ENCODE results near the gene GPR62.
"Not testable (repeated sequence)": the region's sequence is repeated elsewhere in the genome, so short reads cannot be mapped to it uniquely, and the experiment has no call there.

The GPR62 gene, protein sequence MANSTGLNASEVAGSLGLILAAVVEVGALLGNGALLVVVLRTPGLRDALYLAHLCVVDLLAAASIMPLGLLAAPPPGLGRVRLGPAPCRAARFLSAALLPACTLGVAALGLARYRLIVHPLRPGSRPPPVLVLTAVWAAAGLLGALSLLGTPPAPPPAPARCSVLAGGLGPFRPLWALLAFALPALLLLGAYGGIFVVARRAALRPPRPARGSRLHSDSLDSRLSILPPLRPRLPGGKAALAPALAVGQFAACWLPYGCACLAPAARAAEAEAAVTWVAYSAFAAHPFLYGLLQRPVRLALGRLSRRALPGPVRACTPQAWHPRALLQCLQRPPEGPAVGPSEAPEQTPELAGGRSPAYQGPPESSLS

GRCh38 chr3:51955175-51955892 is at the start of gene GPR62:
GPR62 (plus strand) TSS chr3:51955381; CDS start chr3:51955653, 272 bp downstream.
- peaks cover 4% of the 10 kb centered on the region for H3K36me3 Mint-ChIP-seq
- H3K4me3 Mint-ChIP-seq, result peak within 1 kb of the TSS; percentile 31
- DNase-seq (ENCODE audit: low spot score in 2 of 2) (no peak), ATAC-seq (no peak)
- H3K4me1 Mint-ChIP-seq, result peaks cover 5% of the 10 kb centered on the region
- no peaks in the 10 kb centered on the region for H3K9me3 Mint-ChIP-seq
- H3K27ac Mint-ChIP-seq, result no peak within 1 kb of the TSS

DNA sequence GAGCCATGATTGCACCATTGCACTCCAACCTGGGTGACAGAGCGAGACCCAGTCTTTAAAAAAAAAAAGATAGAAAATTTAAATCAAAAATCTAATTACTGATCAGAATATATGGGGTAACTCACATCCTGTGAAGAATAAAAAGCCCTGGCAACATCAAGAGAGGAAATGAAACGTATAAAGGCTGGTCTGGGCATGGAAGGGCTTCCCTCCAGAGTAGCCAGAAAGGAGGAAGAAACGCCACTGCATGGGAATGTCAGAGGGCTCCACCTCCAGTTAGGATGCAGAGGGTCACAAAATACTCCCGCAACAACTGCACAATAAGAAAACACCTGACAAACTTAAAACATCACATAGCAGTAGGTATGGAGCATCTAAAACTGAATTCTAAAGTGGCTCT is 47.2 kb upstream of the GPR62 start:
- peaks cover under 1% of the 10 kb centered on the region for H3K36me3 Mint-ChIP-seq
- no peak overlapping the region for H3K4me3 Mint-ChIP-seq
- peaks cover 2% of the 10 kb centered on the region for H3K4me1 Mint-ChIP-seq
- no peak overlapping the region for H3K27ac Mint-ChIP-seq
- H3K9me3 Mint-ChIP-seq, result peaks cover 13% of the 10 kb centered on the region
- ATAC-seq, result no peak
- DNase-seq (ENCODE audit: low spot score in 2 of 2), result no peak

DNA sequence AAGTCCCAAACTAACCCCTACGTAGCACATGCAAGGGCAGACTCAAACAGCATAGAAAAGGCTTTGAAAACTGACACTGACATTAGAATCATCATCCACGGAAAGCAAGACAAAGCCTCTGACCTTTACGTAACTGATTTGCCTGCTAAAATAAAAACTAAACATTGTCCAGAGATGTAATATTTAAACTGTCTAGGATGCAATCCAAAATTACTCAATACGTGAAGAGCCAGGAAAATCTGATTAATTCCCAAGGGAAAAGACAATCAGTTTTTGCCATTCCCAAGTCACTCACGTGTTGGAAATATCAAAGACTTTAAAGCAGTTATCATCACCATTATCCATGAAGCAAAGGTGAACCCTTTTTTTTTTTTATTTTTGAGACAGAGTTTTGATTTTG is 38.8 kb upstream of the GPR62 start:
- H3K4me3 Mint-ChIP-seq, result no peak overlapping the region
- DNase-seq (ENCODE audit: low spot score in 2 of 2), result no peak
- no peak overlapping the region for H3K27ac Mint-ChIP-seq
- H3K4me1 Mint-ChIP-seq, result no peaks in the 10 kb centered on the region
- ATAC-seq, result no peak
- H3K9me3 Mint-ChIP-seq, result no peaks in the 10 kb centered on the region
- H3K36me3 Mint-ChIP-seq, result no peaks in the 10 kb centered on the region

DNA sequence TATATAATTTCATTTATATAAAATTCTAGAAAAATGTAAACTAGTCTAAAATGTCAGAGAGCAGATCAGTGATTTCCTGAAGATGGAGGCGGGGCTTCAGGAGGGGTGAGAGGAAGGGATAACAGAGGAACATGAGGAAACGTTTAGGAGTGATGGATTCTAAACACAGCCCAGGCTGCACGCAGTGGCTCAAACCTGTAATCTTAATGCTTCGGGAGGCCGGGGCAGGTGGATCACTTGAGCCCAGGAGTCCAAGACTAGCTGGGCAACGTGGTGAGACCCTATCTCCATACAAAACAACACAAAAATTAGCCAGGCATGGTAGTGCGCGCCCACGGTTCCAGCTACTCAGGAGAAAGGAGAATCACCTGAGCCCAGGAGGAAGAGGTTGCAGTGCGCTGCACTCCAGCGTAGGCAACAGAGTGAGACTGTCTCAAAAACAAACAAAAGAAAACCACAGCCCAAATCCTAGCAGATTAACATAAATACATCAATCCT is 34.1 kb upstream of the GPR62 start:
- no peak overlapping the region for H3K4me3 Mint-ChIP-seq

GRCh38 chr3:51927061-51927977 is 27.9 kb upstream of the GPR62 start:
- DNase-seq (ENCODE audit: low spot score in 2 of 2) (peak in 1 of 2 donors; percentile 26), ATAC-seq (no peak)
- no peak overlapping the region for H3K4me3 Mint-ChIP-seq
- H3K4me1 Mint-ChIP-seq, result no peaks in the 10 kb centered on the region
- H3K27ac Mint-ChIP-seq, result no peak overlapping the region
- no peaks in the 10 kb centered on the region for H3K9me3 Mint-ChIP-seq
- H3K36me3 Mint-ChIP-seq, result peaks cover 13% of the 10 kb centered on the region

More for the DNA sequence above, 34.1 kb upstream of the GPR62 start:
- Mint-ChIP-seq H3K27ac (no peak overlapping the region), H3K4me1 (no peaks in the 10 kb centered on the region), H3K36me3 (no peaks in the 10 kb centered on the region), H3K9me3 (no peaks in the 10 kb centered on the region)
- ATAC-seq (no peak), DNase-seq (ENCODE audit: low spot score in 2 of 2) (peak in 1 of 2 donors; percentile 35)

- peak in 1 of 2 donors; percentile 43 for DNase-seq (ENCODE audit: low spot score in 2 of 2)
- H3K4me1 Mint-ChIP-seq, result no peaks in the 10 kb centered on the region
Observed at GRCh38 chr3:51928438-51928837, 26.7 kb upstream of the GPR62 start.

GRCh38 chr3:51928981-51929380 is 26.2 kb upstream of the GPR62 start:
- not testable (repeated sequence) for H3K27ac Mint-ChIP-seq; H3K4me1 Mint-ChIP-seq; H3K9me3 Mint-ChIP-seq; H3K4me3 Mint-ChIP-seq; DNase-seq (ENCODE audit: low spot score in 2 of 2); ATAC-seq
- peaks cover 21% of the 10 kb centered on the region for H3K36me3 Mint-ChIP-seq

More at GRCh38 chr3:51928438-51928837, 26.7 kb upstream of the GPR62 start:
- ATAC-seq, result no peak
- Mint-ChIP-seq H3K27ac (no peak overlapping the region), H3K4me3 (no peak overlapping the region), H3K9me3 (no peaks in the 10 kb centered on the region), H3K36me3 (peaks cover 18% of the 10 kb centered on the region)

- ATAC-seq, result no peak
- no peaks in the 10 kb centered on the region for H3K4me1 Mint-ChIP-seq
Observed at GRCh38 chr3:51929420-51930003, 25.7 kb upstream of the GPR62 start.

DNA sequence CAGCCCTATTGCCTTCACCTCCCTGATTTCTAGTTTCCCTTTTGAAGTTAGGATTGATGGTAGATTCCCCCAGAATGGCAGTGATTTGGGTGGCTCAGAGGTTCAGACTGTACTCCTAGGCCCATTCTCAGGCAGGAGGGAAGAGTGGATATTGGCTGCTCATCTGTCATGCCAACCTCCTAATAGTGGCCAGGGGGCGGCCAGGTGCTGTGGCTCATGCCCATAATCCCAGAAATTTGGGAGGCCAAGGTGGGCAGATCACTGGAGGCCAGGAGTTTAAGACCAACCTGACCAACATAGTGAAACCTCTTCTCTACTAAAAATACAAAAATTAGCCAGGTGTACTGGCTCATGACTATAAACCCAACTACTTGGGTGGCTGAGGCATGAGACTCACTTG is 24.7 kb upstream of the GPR62 start:
- ATAC-seq (no peak), DNase-seq (ENCODE audit: low spot score in 2 of 2) (peak in 1 of 2 donors; percentile 15)
- Mint-ChIP-seq H3K36me3 (peaks cover 35% of the 10 kb centered on the region), H3K9me3 (no peaks in the 10 kb centered on the region), H3K27ac (no peak overlapping the region), H3K4me1 (no peaks in the 10 kb centered on the region), H3K4me3 (no peak overlapping the region)

More at GRCh38 chr3:51929420-51930003, 25.7 kb upstream of the GPR62 start:
- Mint-ChIP-seq H3K27ac (no peak overlapping the region), H3K9me3 (no peaks in the 10 kb centered on the region), H3K36me3 (peaks cover 26% of the 10 kb centered on the region), H3K4me3 (no peak overlapping the region)
- peak in 1 of 2 donors; percentile 38 for DNase-seq (ENCODE audit: low spot score in 2 of 2)

GRCh38 chr3:51931756-51932155 is 23.4 kb upstream of the GPR62 start:
- no peak overlapping the region for H3K4me3 Mint-ChIP-seq
- peak in 1 of 2 donors; percentile 40 for DNase-seq (ENCODE audit: low spot score in 2 of 2)
- H3K27ac Mint-ChIP-seq, result no peak overlapping the region

DNA sequence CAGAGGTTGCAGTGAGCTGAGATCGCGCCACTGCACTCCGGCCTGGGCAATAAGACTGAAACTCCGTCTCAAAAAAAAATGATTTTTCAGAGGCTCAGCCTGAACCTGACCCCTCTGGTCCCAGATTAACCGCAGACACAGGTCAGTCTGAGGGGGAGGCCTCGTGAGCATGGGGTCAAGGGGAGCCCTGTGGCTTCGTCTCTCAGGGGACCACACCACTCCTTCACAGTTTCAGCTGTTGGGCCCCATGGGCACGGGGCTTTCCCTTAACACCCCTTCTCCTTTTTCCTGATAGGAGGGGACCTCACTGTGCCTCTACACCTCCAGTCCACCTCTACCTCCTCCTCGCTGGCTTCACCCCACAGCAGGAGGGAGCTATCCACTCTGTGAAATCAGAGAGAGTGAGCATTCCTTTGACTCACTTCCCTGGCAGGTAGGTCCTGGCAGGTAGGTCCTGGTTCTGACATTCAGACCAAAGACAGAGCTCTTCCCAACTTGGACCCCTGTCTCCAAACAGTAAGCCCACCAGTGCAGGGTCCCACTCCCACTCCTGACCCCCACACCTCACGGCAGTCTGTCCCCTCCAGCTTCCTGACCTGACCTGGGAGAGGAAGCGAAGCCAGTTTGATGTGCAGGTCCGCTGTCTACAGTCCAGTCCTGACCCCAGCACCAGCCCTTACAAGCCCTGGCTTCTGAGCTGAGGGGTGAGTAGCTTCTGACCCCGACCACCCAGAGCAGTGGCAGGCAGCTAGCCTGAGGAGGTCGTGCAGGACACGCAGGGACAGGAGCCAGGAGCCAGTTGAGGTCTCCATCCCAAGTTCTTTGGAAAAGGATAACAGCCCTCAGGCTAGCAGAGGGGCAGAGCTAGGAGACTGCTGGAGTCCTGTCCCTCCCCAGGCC is 22.5 kb upstream of the GPR62 start:
- H3K9me3 Mint-ChIP-seq, result no peaks in the 10 kb centered on the region
- ATAC-seq (no peak), DNase-seq (ENCODE audit: low spot score in 2 of 2) (peak in 1 of 2 donors; percentile 42)
- H3K4me1 Mint-ChIP-seq, result no peaks in the 10 kb centered on the region
- no peak overlapping the region for H3K4me3 Mint-ChIP-seq
- peak overlapping the region; percentile 72 for H3K27ac Mint-ChIP-seq
- H3K36me3 Mint-ChIP-seq, result peaks cover 58% of the 10 kb centered on the region

More at GRCh38 chr3:51931756-51932155, 23.4 kb upstream of the GPR62 start:
- Mint-ChIP-seq H3K9me3 (no peaks in the 10 kb centered on the region), H3K4me1 (no peaks in the 10 kb centered on the region), H3K36me3 (peaks cover 48% of the 10 kb centered on the region)
- no peak for ATAC-seq

- Mint-ChIP-seq H3K36me3 (peaks cover 67% of the 10 kb centered on the region), H3K4me1 (no peaks in the 10 kb centered on the region), H3K9me3 (no peaks in the 10 kb centered on the region), H3K27ac (peak overlapping the region; percentile 72), H3K4me3 (no peak overlapping the region)
- ATAC-seq (no peak), DNase-seq (ENCODE audit: low spot score in 2 of 2) (peak in 1 of 2 donors; percentile 43)
Observed at GRCh38 chr3:51933471-51934138, 21.6 kb upstream of the GPR62 start.

DNA sequence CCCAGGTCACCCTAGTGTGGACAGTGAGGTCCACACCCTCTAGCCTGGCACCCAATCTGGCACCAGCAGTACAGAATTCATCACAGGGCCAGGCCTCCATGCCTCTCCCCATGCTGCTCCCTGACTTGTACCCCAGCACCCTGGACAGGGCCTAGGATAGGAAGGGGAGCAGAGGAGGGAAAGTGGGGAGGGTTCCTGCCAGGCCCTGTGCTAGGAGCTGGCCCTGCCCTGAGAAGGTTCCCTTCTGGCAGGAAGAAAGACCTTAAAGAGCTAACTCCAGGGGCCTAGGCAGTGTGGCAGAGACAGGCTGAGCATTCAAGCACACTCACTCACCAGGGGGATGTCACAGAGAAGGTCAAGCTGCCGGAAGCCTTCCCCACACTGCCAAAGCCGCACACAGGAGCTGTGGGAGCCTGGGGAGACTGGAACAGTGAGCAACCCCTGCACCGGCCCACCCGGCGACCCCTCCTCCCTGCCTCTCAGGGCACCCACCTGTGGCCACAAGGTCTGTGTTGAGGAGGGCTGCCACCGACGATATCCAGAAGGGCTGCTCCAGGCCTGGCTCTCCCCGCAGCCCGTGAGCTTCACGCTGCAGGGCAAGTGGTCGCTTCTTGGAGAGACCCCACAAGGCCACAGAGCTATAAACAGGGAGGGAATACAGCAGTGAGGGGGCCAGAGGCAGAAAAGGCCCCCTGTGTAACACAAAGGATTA is 20.9 kb upstream of the GPR62 start:
- peaks cover 4% of the 10 kb centered on the region for H3K4me1 Mint-ChIP-seq
- H3K4me3 Mint-ChIP-seq, result no peak overlapping the region
- DNase-seq (ENCODE audit: low spot score in 2 of 2) (peak in 1 of 2 donors; percentile 45), ATAC-seq (no peak)
- H3K27ac Mint-ChIP-seq, result no peak overlapping the region
- no peaks in the 10 kb centered on the region for H3K9me3 Mint-ChIP-seq
- H3K36me3 Mint-ChIP-seq, result peaks cover 67% of the 10 kb centered on the region
